Kidney (tissue), 14 donors: ENCODE results near the gene SDE2. TPM values are rescaled to one million over a fixed set of nuclear protein-coding genes. Genes with fewer than 3 reads are reported as not detected.
"Not testable (repeated sequence)": the region's sequence is repeated elsewhere in the genome, so short reads cannot be mapped to it uniquely, and the experiment has no call there.

ENCODE experiments used
- DNase-seq, 5 donors: peaks; one replicate each; pipeline ENCODE4 v3.0.0-alpha.2; 2013 to 2020
- FAIRE-seq: peaks from 2 replicates; lab custom pipeline; 2012; peaks lifted over from hg19 to GRCh38; lab: Jason Lieb, UNC
- H3K27ac ChIP-seq, 2 donors: one replicate each; pipeline ENCODE4 v1.7.0; 2013; ENCODE audit warnings: low read depth in 2 of 2, low read length in 2 of 2, inconsistent platforms in 1 of 2
- H3K27me3 ChIP-seq: one replicate; pipeline ENCODE4 v1.7.1; 2013; ENCODE audit warnings: low read length, inconsistent platforms; ENCODE audit not compliant: control insufficient read depth, insufficient read depth
- H3K36me3 ChIP-seq, 3 donors: one replicate each; pipeline versions ENCODE4 v1.7.0 to v1.7.1; 2013; ENCODE audit warnings: low read length in 3 of 3, control low read depth in 1 of 3, inconsistent platforms in 1 of 3; ENCODE audit not compliant: insufficient read depth in 3 of 3, control insufficient read depth in 2 of 3
- H3K4me1 ChIP-seq, 3 donors: one replicate each; pipeline versions ENCODE4 v1.7.0 to v1.7.1; 2013; ENCODE audit warnings: low read length in 3 of 3, inconsistent platforms in 1 of 3, low read depth in 1 of 3; ENCODE audit not compliant: control insufficient read depth in 2 of 3, insufficient read depth in 2 of 3
- H3K4me3 ChIP-seq, 3 donors: one replicate each; pipeline versions ENCODE4 v1.7.0 to v1.8.1; 2013; ENCODE audit warnings: low read length in 3 of 3, control low read depth in 1 of 3, inconsistent platforms in 1 of 3
- H3K9ac ChIP-seq, 3 donors: one replicate each; pipeline versions ENCODE4 v1.7.0 to v1.7.1; 2013; ENCODE audit warnings: low read length in 3 of 3, control low read depth in 1 of 3, inconsistent platforms in 1 of 3
- H3K9me3 ChIP-seq, 3 donors: one replicate each; pipeline versions ENCODE4 v1.7.0 to v1.7.1; 2013; ENCODE audit warnings: low read length in 3 of 3, control low read depth in 1 of 3, inconsistent platforms in 1 of 3; ENCODE audit not compliant: control insufficient read depth in 2 of 3, insufficient read depth in 1 of 3
- CTCF ChIP-seq: IDR thresholded peaks from 3 replicates; pipeline ENCODE4 v1.5.1; 2012; ENCODE audit warnings: mild to moderate bottlenecking, moderate library complexity, borderline replicate concordance; ENCODE audit not compliant: insufficient read depth; ENCODE audit errors: extremely low read depth
- intact Hi-C: fragments of 100-400 bp; cut with DNase I; formaldehyde crosslinking; loops from one replicate; pipeline ENCODE4 v1.11.1; 2022
- polyA plus RNA-seq: library from polyadenylated mRNA; stranded (reverse); fragments of 350-450 nt; fragmentation: Illumina TruSeq; extraction: RNeasy Lipid Tissue Mini Kit (QIAGEN cat#74804); gene quantifications from one replicate; pipeline ENCODE4 v1.2.3, GENCODE V29; 2014; ENCODE audit warnings: low read depth, low replicate concordance; ENCODE audit not compliant: insufficient read depth
- total RNA-seq: library from RNA; stranded (reverse); fragmentation: NEBNext Ultra II Directional; extraction: Animal tissue kit (Norgen Biotek cat#: 25700); gene quantifications from one replicate; pipeline ENCODE4 v1.2.1, GENCODE V29; 2021
- donor health status: control.
- donor health status: control.
- donor health status: control.
- donor health status: control.
- donor health status: control.
- donor health status: DM: yes; HTN: yes; CAD: no.
- donor health status: Normal renal cell carcinoma (clear cell type).

The SDE2 gene
- total and polyA plus RNA-seq, 2 donors from 2014 or later = 3.4 to 19.2 TPM

GRCh38 chr1:225941942-225942222 is 57.3 kb downstream of the SDE2 start:
- DNase-seq = no peak
- Histone ChIP-seq H3K4me3 (no peak overlapping the region), H3K4me1 (peaks cover 0 to 7% (median 0%) of the 10 kb centered on the region in 3 donors), H3K27ac (no peak overlapping the region), H3K36me3 (no peaks in the 10 kb centered on the region), H3K9ac (no peak overlapping the region), H3K9me3 (no peaks in the 10 kb centered on the region), H3K27me3 (no peaks in the 10 kb centered on the region)
- intact Hi-C loops = no loop called here
- FAIRE-seq = no peak
- TF ChIP-seq CTCF = no peak

GRCh38 chr1:225941187-225941941 is 57.8 kb downstream of the SDE2 start, which contains the start of gene LEFTY2:
TSS of gene LEFTY2 (minus strand) at chr1:225941220. CDS start at chr1:225941140, 80 bp downstream.
- Histone ChIP-seq H3K4me3 (no peak within 1 kb of the TSS), H3K4me1 (peaks cover 0 to 7% (median 0%) of the 10 kb centered on the region in 3 donors), H3K27ac (no peak within 1 kb of the TSS), H3K9ac (no peak within 1 kb of the TSS), H3K36me3 (no peaks in the 10 kb centered on the region), H3K9me3 (no peaks in the 10 kb centered on the region), H3K27me3 (no peaks in the 10 kb centered on the region)
- intact Hi-C loops = no loop called here
- no peak for FAIRE-seq
- DNase-seq = peak in 2 of 5 donors; percentile 37 to 71
- TF ChIP-seq CTCF = no peak

- H3K4me3 ChIP-seq = no peak overlapping the region
- peak in 3 of 5 donors; percentile 28 to 67 (median 58) for DNase-seq
- H3K36me3 ChIP-seq = no peaks in the 10 kb centered on the region
- no peaks in the 10 kb centered on the region for H3K9me3 ChIP-seq
- no peak overlapping the region for H3K9ac ChIP-seq
- no peak overlapping the region for H3K27ac ChIP-seq
- FAIRE-seq = no peak
- no peaks in the 10 kb centered on the region for H3K27me3 ChIP-seq
- intact Hi-C loops = no loop called here
- TF ChIP-seq CTCF = no peak
- H3K4me1 ChIP-seq = peaks cover 0 to 7% (median 0%) of the 10 kb centered on the region in 3 donors
Observed at GRCh38 chr1:225940385-225941151, 58.6 kb downstream of the SDE2 start.

GRCh38 chr1:225939939-225940310 is 59.2 kb downstream of the SDE2 start:
- H3K9me3 ChIP-seq, H3K36me3 ChIP-seq, H3K27ac ChIP-seq, H3K9ac ChIP-seq, intact Hi-C loops, H3K27me3 ChIP-seq, H3K4me1 ChIP-seq, H3K4me3 ChIP-seq, FAIRE-seq: not testable (repeated sequence)
- peak in 2 of 5 donors; percentile 22 to 47 for DNase-seq

GRCh38 chr1:225939097-225939938 is 59.8 kb downstream of the SDE2 start:
- H3K27me3 ChIP-seq, H3K9me3 ChIP-seq, H3K9ac ChIP-seq, FAIRE-seq, H3K4me1 ChIP-seq, intact Hi-C loops, H3K4me3 ChIP-seq, H3K36me3 ChIP-seq, H3K27ac ChIP-seq: not testable (repeated sequence)
- peak; percentile 53 to 73 (median 63) for DNase-seq
